ENCODE measurements around the gene AMDHD2. TPM values are rescaled to one million over a fixed set of nuclear protein-coding genes. Genes with fewer than 3 reads are reported as not detected.

AMDHD2 gene
- total and polyA plus RNA-seq, 7 donors: 5.4 to 12.6 (median 9.4) TPM

Other genes with a start within 250 kb of the AMDHD2 start
- 1 to 10 TPM; 8.6 to 9.4 (median 9.0) TPM for gene ABCA3, start 179.6 kb upstream of the AMDHD2 start, total RNA-seq
- 1 to 10 TPM; 2.2 to 5.2 (median 3.0) TPM for gene ABCA3, start 179.6 kb upstream of the AMDHD2 start, polyA plus RNA-seq
- gene CCNF, start 90.9 kb upstream of the AMDHD2 start, total RNA-seq: 1 to 10 TPM; 1.2 to 1.8 (median 1.7) TPM
- gene CCNF, start 90.9 kb upstream of the AMDHD2 start, polyA plus RNA-seq: 1 to 10 TPM; 1.1 to 2.3 (median 1.7) TPM
- gene TEDC2, start 60.3 kb upstream of the AMDHD2 start, total RNA-seq: 1 to 10 TPM in 1 of 4 donors, under 1 TPM in 3; 0.25 to 1.1 (median 0.47) TPM
- gene TEDC2, start 60.3 kb upstream of the AMDHD2 start, polyA plus RNA-seq: 1 to 10 TPM in 2 of 3 donors, under 1 TPM in 1; 0.34 to 3.0 (median 1.2) TPM
- under 1 TPM in 3 of 4 donors, not detected in 1; 0.13 to 0.20 (median 0.14) TPM for gene NTN3, start 49.1 kb upstream of the AMDHD2 start, total RNA-seq
- gene NTN3, start 49.1 kb upstream of the AMDHD2 start, polyA plus RNA-seq: under 1 TPM in 1 of 3 donors, not detected in 2; 0.01 TPM
- 1 to 10 TPM; 6.0 to 8.9 (median 6.5) TPM for gene TBC1D24, start 45.2 kb upstream of the AMDHD2 start, total RNA-seq
- gene TBC1D24, start 45.2 kb upstream of the AMDHD2 start, polyA plus RNA-seq: 1 to 10 TPM; 3.2 to 5.4 (median 4.8) TPM
- 100 to 1,000 TPM; 116 to 193 (median 182) TPM for gene ATP6V0C, start 6.4 kb upstream of the AMDHD2 start, total RNA-seq
- gene ATP6V0C, start 6.4 kb upstream of the AMDHD2 start, polyA plus RNA-seq: 100 to 1,000 TPM; 165 to 241 (median 174) TPM
- gene CEMP1, start 11.0 kb downstream of the AMDHD2 start, total RNA-seq: under 1 TPM in 1 of 4 donors, not detected in 3; 0.22 TPM
- under 1 TPM; 0.16 to 0.32 (median 0.17) TPM for gene CEMP1, start 11.0 kb downstream of the AMDHD2 start, polyA plus RNA-seq
- 10 to 100 TPM; 29.7 to 44.5 (median 36.6) TPM for gene PDPK1, start 17.6 kb downstream of the AMDHD2 start, total RNA-seq
- 10 to 100 TPM; 12.9 to 32.6 (median 14.3) TPM for gene PDPK1, start 17.6 kb downstream of the AMDHD2 start, polyA plus RNA-seq
- gene KCTD5, start 162.2 kb downstream of the AMDHD2 start, total RNA-seq: 10 to 100 TPM in 3 of 4 donors, 1 to 10 TPM in 1; 9.1 to 18.0 (median 16.7) TPM
- 10 to 100 TPM; 10.8 to 65.8 (median 24.1) TPM for gene KCTD5, start 162.2 kb downstream of the AMDHD2 start, polyA plus RNA-seq
- gene PRSS27, start 199.9 kb downstream of the AMDHD2 start, total RNA-seq: under 1 TPM in 2 of 4 donors, not detected in 2; 0.22 to 0.34 TPM
- under 1 TPM; 0.07 to 0.20 (median 0.08) TPM for gene PRSS27, start 199.9 kb downstream of the AMDHD2 start, polyA plus RNA-seq
- 100 to 1,000 TPM; 277 to 413 (median 316) TPM for gene SRRM2, start 232.3 kb downstream of the AMDHD2 start, total RNA-seq
- gene SRRM2, start 232.3 kb downstream of the AMDHD2 start, polyA plus RNA-seq: 100 to 1,000 TPM; 183 to 226 (median 216) TPM

Data from psoas muscle (tissue), 7 donors.